ENCODE data around the gene LEPROT. TPM values are rescaled to one million over a fixed set of nuclear protein-coding genes. Genes with fewer than 3 reads are reported as not detected.

Gene LEPROT
- total RNA-seq, 2 donors from 2014 or later, result 45.1 to 77.6 TPM

DNA sequence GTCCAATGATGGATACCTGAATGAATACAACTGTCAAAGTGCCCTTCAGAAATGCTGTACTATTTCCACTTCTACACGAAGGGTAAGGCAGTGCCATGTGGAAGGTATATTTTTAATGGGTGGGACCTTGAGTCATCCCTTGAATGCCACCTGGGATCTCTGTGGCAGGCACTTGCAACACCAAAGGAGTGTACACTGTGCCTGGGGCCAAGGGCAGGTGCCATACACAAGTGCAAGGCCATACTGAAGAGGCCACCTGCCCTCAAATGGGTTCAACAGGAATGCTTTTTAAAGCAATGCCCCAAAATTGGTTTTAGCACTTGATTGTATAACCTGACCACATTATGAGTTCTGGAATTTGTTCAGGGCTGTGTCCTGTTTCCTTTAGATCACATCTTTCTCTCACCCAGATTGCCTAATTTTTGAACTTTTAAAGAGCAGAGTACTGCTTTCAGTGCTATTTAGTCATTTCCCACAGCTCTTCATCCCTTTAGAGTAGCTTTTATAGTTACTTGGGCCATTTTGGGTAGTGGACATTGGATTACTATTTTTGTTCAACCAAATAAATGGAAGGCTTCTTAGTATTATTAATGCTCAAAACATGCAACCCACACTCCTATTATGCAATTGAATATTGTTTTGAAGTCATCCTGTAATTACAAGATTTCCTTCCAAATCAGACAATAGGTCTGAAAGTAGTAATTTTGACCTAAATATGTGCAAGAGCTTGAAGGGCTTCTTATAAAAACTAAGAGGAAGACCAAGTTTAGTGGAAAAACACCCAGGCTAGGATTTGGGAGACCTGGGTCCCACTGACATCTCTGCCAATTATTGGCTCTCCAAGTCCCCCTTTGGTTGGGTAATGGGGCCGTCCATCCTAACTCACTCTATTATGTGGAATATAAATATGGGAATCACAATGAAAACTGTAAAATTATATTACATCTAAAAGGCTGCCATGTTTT lies 57.2 kb downstream of the LEPROT start:
- Histone ChIP-seq H3K4me3 (no peak overlapping the region), H3K9ac (ENCODE audit: low read depth in 2 of 2, low read length in 2 of 2) (no peak overlapping the region), H3K27me3 (no peaks in the 10 kb centered on the region), H3K4me1 (no peaks in the 10 kb centered on the region), H3K27ac (no peak overlapping the region), H3K9me3 (no peaks in the 10 kb centered on the region), H3K36me3 (no peaks in the 10 kb centered on the region)
- intact Hi-C loops (cut with DNase I), result no loop called here
- DNase-seq, result no peak
- TF ChIP-seq, protein P1, sequence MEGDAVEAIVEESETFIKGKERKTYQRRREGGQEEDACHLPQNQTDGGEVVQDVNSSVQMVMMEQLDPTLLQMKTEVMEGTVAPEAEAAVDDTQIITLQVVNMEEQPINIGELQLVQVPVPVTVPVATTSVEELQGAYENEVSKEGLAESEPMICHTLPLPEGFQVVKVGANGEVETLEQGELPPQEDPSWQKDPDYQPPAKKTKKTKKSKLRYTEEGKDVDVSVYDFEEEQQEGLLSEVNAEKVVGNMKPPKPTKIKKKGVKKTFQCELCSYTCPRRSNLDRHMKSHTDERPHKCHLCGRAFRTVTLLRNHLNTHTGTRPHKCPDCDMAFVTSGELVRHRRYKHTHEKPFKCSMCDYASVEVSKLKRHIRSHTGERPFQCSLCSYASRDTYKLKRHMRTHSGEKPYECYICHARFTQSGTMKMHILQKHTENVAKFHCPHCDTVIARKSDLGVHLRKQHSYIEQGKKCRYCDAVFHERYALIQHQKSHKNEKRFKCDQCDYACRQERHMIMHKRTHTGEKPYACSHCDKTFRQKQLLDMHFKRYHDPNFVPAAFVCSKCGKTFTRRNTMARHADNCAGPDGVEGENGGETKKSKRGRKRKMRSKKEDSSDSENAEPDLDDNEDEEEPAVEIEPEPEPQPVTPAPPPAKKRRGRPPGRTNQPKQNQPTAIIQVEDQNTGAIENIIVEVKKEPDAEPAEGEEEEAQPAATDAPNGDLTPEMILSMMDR (IDR thresholded peaks at IDR 0.05), result no peak

DNA sequence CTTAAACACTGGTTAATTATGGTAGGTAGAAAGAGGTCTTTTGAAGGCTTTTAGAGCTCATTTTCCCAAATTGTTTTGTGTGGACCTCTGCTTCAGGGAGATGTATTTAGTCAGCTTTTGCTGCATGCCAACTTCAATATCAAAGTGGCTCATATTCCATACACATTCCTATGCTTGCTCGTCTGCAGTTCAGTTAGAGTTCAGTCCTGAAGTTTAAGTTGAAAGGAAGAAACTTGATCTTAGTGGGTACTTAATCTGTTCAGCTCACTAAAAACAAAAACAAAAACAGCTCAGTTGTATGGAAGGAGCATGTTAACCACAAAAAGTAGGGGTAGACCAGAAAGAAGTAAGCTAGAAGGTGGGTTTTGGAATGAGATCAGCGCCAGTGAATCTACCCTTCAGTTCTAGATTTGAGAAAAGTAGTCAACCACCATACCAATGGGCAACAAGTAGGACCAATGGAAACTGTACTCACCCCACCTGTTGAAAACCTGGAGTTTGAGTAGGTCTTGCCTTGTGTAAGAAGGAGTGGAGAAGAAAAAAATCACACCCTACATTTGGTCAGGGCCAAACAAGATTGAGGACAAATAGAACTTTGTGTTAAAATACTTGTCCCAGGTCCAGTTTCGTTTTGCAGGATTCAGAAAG lies 58.0 kb downstream of the LEPROT start:
- H3K9me3 ChIP-seq, result no peaks in the 10 kb centered on the region
- H3K9ac ChIP-seq (ENCODE audit: low read depth in 2 of 2, low read length in 2 of 2), result no peak overlapping the region
- no peaks in the 10 kb centered on the region for H3K36me3 ChIP-seq
- H3K4me1 ChIP-seq, result no peaks in the 10 kb centered on the region
- no peak overlapping the region for H3K27ac ChIP-seq
- TF ChIP-seq, protein P1 (IDR thresholded peaks at IDR 0.05), result no peak
- intact Hi-C loops (cut with DNase I), result no loop called here
- H3K27me3 ChIP-seq, result no peaks in the 10 kb centered on the region
- no peak for DNase-seq
- no peak overlapping the region for H3K4me3 ChIP-seq

DNA sequence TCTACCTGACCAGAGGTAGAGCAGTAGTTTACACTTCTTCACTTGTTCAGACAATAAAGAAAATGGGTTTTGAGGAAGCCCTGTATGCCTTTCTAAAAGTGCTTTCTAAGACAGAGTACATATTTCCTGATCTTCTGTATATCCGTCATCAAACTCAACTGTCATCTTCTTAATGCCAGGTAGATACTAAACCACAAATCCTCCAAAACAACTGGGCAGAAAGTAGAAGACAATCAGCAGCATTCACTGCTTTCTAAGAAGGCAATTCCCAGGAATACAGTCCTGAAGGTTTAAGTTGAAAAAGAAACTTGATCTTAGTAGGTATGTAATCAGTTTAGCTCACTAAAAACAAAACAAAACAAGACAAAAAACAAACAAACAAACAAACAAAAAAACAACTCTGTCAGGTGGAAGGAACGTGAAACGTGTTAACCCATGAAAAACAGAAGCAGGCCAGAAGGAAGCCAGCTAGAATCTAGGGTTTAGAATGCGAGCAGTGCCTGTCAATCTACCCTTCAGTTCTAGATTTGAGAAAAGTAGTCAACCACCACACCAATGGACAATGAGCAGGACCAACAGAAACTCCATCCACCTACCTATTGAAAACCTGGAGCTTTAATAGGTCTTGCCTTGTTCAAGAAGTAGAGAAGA lies 59.2 kb downstream of the LEPROT start:
- TF ChIP-seq, protein P1 (IDR thresholded peaks at IDR 0.05), result no peak
- intact Hi-C loops (cut with DNase I), result no loop called here
- no peaks in the 10 kb centered on the region for H3K27me3 ChIP-seq
- H3K4me1 ChIP-seq, result no peaks in the 10 kb centered on the region
- no peak overlapping the region for H3K9ac ChIP-seq (ENCODE audit: low read depth in 2 of 2, low read length in 2 of 2)
- no peak overlapping the region for H3K4me3 ChIP-seq
- DNase-seq, result no peak
- no peak overlapping the region for H3K27ac ChIP-seq
- H3K9me3 ChIP-seq, result no peaks in the 10 kb centered on the region
- no peaks in the 10 kb centered on the region for H3K36me3 ChIP-seq

DNA sequence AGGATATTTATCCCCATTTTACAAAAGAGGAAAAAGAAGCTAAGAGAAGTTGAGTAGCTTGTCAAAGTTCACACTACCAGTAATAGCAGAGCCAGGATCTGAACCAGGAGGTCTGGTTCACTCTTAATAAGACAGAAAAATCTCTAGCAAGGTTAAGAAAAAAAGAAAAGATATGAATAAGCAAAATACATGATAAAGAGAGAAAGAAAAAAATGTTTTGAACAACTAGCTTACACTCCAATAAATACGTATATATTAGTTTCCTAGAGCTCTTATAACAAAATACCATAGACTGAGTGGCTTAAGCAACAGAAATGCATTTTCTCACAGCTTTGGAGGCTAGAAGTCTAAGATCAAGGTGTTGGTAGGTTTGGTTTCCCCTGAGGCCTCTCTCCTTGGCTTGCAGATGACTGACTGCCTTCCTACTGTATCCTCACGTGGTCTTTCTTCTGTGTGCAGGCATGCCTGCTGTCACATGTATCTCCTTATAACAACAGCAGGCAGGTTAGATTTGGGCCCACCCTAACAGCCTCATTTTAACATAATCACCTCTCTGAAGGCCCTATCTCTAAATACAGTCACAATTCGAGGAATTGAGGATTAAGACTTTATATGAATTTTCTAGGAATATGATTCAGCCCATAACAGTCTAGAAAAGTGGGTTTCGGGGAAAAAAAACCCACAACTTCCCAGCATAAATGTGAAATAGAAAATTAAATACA lies 60.4 kb downstream of the LEPROT start:
- H3K9ac ChIP-seq (ENCODE audit: low read depth in 2 of 2, low read length in 2 of 2), result no peak overlapping the region
- H3K27ac ChIP-seq, result no peak overlapping the region
- intact Hi-C loops (cut with DNase I), result no loop called here
- H3K4me1 ChIP-seq, result no peaks in the 10 kb centered on the region
- H3K4me3 ChIP-seq, result no peak overlapping the region
- no peak for DNase-seq
- no peaks in the 10 kb centered on the region for H3K9me3 ChIP-seq
- no peaks in the 10 kb centered on the region for H3K36me3 ChIP-seq
- TF ChIP-seq, protein P1 (IDR thresholded peaks at IDR 0.05), result no peak
- no peaks in the 10 kb centered on the region for H3K27me3 ChIP-seq
